GM12872 (cell line): ENCODE results near the gene NKAIN4.

Experiments
- CTCF ChIP-seq: IDR thresholded peaks from 3 replicates; pipeline ENCODE4 v1.5.1; 2011; ENCODE audit warnings: low read depth, mild to moderate bottlenecking, low read length, moderate library complexity; ENCODE audit not compliant: insufficient read depth

NKAIN4 gene

GRCh38 chr20:63205896-63206295 is 48.4 kb downstream of the NKAIN4 start:
- TF ChIP-seq CTCF = no peak

GRCh38 chr20:63204362-63204761 is 49.9 kb downstream of the NKAIN4 start:
- TF ChIP-seq CTCF = no peak

- no peak for TF ChIP-seq CTCF
Observed at GRCh38 chr20:63202811-63203526, 51.3 kb downstream of the NKAIN4 start.

GRCh38 chr20:63202021-63202420 is 52.2 kb downstream of the NKAIN4 start:
- TF ChIP-seq CTCF = no peak

- TF ChIP-seq CTCF = no peak
Observed at GRCh38 chr20:63198606-63199005, 55.7 kb downstream of the NKAIN4 start.

- TF ChIP-seq CTCF = no peak
Observed at GRCh38 chr20:63196768-63197470, 57.3 kb downstream of the NKAIN4 start.

- no peak for TF ChIP-seq CTCF
Observed at GRCh38 chr20:63194797-63195173, 59.5 kb downstream of the NKAIN4 start.
